Bronchial epithelial cell (primary cell): ENCODE results near the gene WNT3A. TPM values are rescaled to one million over a fixed set of nuclear protein-coding genes. Genes with fewer than 3 reads are reported as not detected.

ENCODE experiments used
- DNase-seq: peaks from one replicate; pipeline ENCODE4 v3.0.0-alpha.2; 2010; ENCODE audit warnings: low read depth
- FAIRE-seq: peaks from 2 replicates; lab custom pipeline; 2011; peaks lifted over from hg19 to GRCh38; lab: Jason Lieb, UNC
- H3K27me3 ChIP-seq: 2 replicates; pipeline ENCODE4 v1.5.1; 2011; ENCODE audit warnings: low read length; ENCODE audit not compliant: control insufficient read depth, insufficient read depth
- H3K36me3 ChIP-seq: 2 replicates; pipeline ENCODE4 v1.5.1; 2011; ENCODE audit warnings: low read length; ENCODE audit not compliant: control insufficient read depth, insufficient read depth
- H3K4me3 ChIP-seq: 2 replicates; pipeline ENCODE4 v1.5.1; 2011; ENCODE audit warnings: mild to moderate bottlenecking, low read depth, low read length, control low read depth
- CTCF ChIP-seq: IDR thresholded peaks from 2 replicates; pipeline ENCODE4 v1.5.1; 2011; ENCODE audit warnings: mild to moderate bottlenecking, moderate library complexity, low read length, control low read depth, inconsistent platforms; ENCODE audit not compliant: insufficient read depth, severe bottlenecking
- total RNA-seq: library from RNA; depleted of rRNA; stranded (reverse); fragments of >200 nt; gene quantifications from 2 replicates; pipeline ENCODE4 v1.2.1, GENCODE V29; 2014

Gene WNT3A
- total RNA-seq, 1 donor from 2014 or later, result not detected

GRCh38 chr1:228093050-228093906, 86.5 kb downstream of the WNT3A start:
- Histone ChIP-seq H3K27me3 (no peaks in the 10 kb centered on the region), H3K4me3 (no peak overlapping the region), H3K36me3 (peaks cover 20% of the 10 kb centered on the region)
- no peak for DNase-seq
- FAIRE-seq, result no peak
- TF ChIP-seq CTCF, result no peak

GRCh38 chr1:228094432-228095016, 87.7 kb downstream of the WNT3A start:
- FAIRE-seq, result no peak
- no peak for TF ChIP-seq CTCF
- H3K27me3 ChIP-seq, result no peaks in the 10 kb centered on the region
- DNase-seq, result no peak
- peaks cover 25% of the 10 kb centered on the region for H3K36me3 ChIP-seq
- H3K4me3 ChIP-seq, result no peak overlapping the region

- Histone ChIP-seq H3K36me3 (peaks cover 23% of the 10 kb centered on the region), H3K4me3 (no peak overlapping the region), H3K27me3 (no peaks in the 10 kb centered on the region)
- TF ChIP-seq CTCF, result no peak
- no peak for FAIRE-seq
- DNase-seq, result no peak
Observed at GRCh38 chr1:228095161-228095560, 88.4 kb downstream of the WNT3A start.

GRCh38 chr1:228095938-228096337, 89.1 kb downstream of the WNT3A start:
- Histone ChIP-seq H3K36me3 (peaks cover 21% of the 10 kb centered on the region), H3K27me3 (no peaks in the 10 kb centered on the region), H3K4me3 (no peak overlapping the region)
- FAIRE-seq, result no peak
- no peak for DNase-seq
- no peak for TF ChIP-seq CTCF

- Histone ChIP-seq H3K4me3 (no peak overlapping the region), H3K36me3 (peaks cover 21% of the 10 kb centered on the region), H3K27me3 (no peaks in the 10 kb centered on the region)
- no peak for TF ChIP-seq CTCF
- no peak for DNase-seq
- no peak for FAIRE-seq
Observed at GRCh38 chr1:228096416-228097332, 89.9 kb downstream of the WNT3A start.
